ENCODE data around the gene OTOA. TPM values are rescaled to one million over a fixed set of nuclear protein-coding genes. Genes with fewer than 3 reads are reported as not detected.
A peak's percentile ranks its signal among the peaks of the same experiment; 100 is the strongest.

OTOA gene
- total RNA-seq, 4 donors from 2014 or later: 0.11 to 0.33 TPM; not detected in 2

- WGBS: 15% methylated on average over 4 of the region's 4 CpGs
These were observed 6.7 kb upstream of the OTOA start for GRCh38 chr16:21656795-21657768.

GRCh38 chr16:21659124-21659523, 4.6 kb upstream of the OTOA start:
- H3K27ac ChIP-seq (replicated peaks in 1 of 4): no peak overlapping the region

More at GRCh38 chr16:21656795-21657768, 6.7 kb upstream of the OTOA start:
- DNase-seq (ENCODE audit: extremely low spot score): no peak
- no peak for TF ChIP-seq EP300 (IDR thresholded peaks at IDR 0.05)
- TF ChIP-seq POLR2AphosphoS5 (IDR thresholded peaks at IDR 0.05): no peak
- TF ChIP-seq POLR2A (IDR thresholded peaks at IDR 0.05; ENCODE audit: low read depth): no peak
- peak; percentile 51 to 87 (median 76) for TF ChIP-seq CTCF (IDR thresholded peaks at IDR 0.05)
- no peak overlapping the region for H3K4me3 ChIP-seq
- intact Hi-C loops (cut with DNase I): loop anchor here (2.0 kb wide), 1 partner anchor 52 kb away; no protein-coding TSS in a partner anchor
- H3K4me1 ChIP-seq: peaks cover 0 to 15% (median 8%) of the 10 kb centered on the region in 4 donors
- no peaks in the 10 kb centered on the region for H3K9me3 ChIP-seq
- peaks cover 0 to 17% (median 10%) of the 10 kb centered on the region in 4 donors for H3K36me3 ChIP-seq
- H3K27me3 ChIP-seq: no peaks in the 10 kb centered on the region
- H3K27ac ChIP-seq (replicated peaks in 1 of 4): no peak overlapping the region

GRCh38 chr16:21664801-21665492, 1.2 kb downstream of the OTOA start:
- no peak for DNase-seq (ENCODE audit: extremely low spot score)
- intact Hi-C loops (cut with DNase I): no loop called here
- Histone ChIP-seq H3K4me3 (no peak overlapping the region), H3K27me3 (peaks cover 0 to 41% (median 2%) of the 10 kb centered on the region in 4 donors), H3K9me3 (no peaks in the 10 kb centered on the region), H3K36me3 (no peaks in the 10 kb centered on the region), H3K4me1 (peaks cover 7 to 12% (median 9%) of the 10 kb centered on the region in 4 donors), H3K27ac (replicated peaks in 1 of 4) (no peak overlapping the region)
- TF ChIP-seq EP300 (IDR thresholded peaks at IDR 0.05) (no peak), POLR2AphosphoS5 (IDR thresholded peaks at IDR 0.05) (no peak), POLR2A (IDR thresholded peaks at IDR 0.05; ENCODE audit: low read depth) (no peak), CTCF (IDR thresholded peaks at IDR 0.05) (no peak)
- WGBS: 94% methylated on average over 10 of the region's 10 CpGs

More at GRCh38 chr16:21659124-21659523, 4.6 kb upstream of the OTOA start:
- no peak for TF ChIP-seq POLR2A (IDR thresholded peaks at IDR 0.05; ENCODE audit: low read depth)
- TF ChIP-seq CTCF (IDR thresholded peaks at IDR 0.05): no peak
- TF ChIP-seq POLR2AphosphoS5 (IDR thresholded peaks at IDR 0.05): no peak
- no peak for TF ChIP-seq EP300 (IDR thresholded peaks at IDR 0.05)
- Histone ChIP-seq H3K4me1 (peaks cover 5 to 20% (median 11%) of the 10 kb centered on the region in 4 donors), H3K27me3 (peaks cover 0 to 4% (median 0%) of the 10 kb centered on the region in 4 donors), H3K36me3 (peaks cover 0 to 17% (median 10%) of the 10 kb centered on the region in 4 donors), H3K9me3 (no peaks in the 10 kb centered on the region), H3K4me3 (no peak overlapping the region)
- intact Hi-C loops (cut with DNase I): no loop called here
- WGBS: 92% methylated on average over 4 of the region's 4 CpGs
- no peak for DNase-seq (ENCODE audit: extremely low spot score)

GRCh38 chr16:21666772-21667171, 3.0 kb downstream of the OTOA start:
- Histone ChIP-seq H3K27me3 (peaks cover 0 to 45% (median 2%) of the 10 kb centered on the region in 4 donors), H3K27ac (replicated peaks in 1 of 4) (no peak overlapping the region), H3K36me3 (no peaks in the 10 kb centered on the region), H3K4me1 (peaks cover 7 to 12% (median 9%) of the 10 kb centered on the region in 4 donors), H3K9me3 (no peaks in the 10 kb centered on the region), H3K4me3 (no peak overlapping the region)
- WGBS: 51% methylated on average over 3 of the region's 3 CpGs
- no peak for DNase-seq (ENCODE audit: extremely low spot score)
- intact Hi-C loops (cut with DNase I): no loop called here
- TF ChIP-seq POLR2AphosphoS5 (IDR thresholded peaks at IDR 0.05) (no peak), CTCF (IDR thresholded peaks at IDR 0.05) (no peak), EP300 (IDR thresholded peaks at IDR 0.05) (no peak), POLR2A (IDR thresholded peaks at IDR 0.05; ENCODE audit: low read depth) (no peak)
